Left ventricle myocardium inferior (tissue), 1 donor: ENCODE measurements around the gene GPR160. TPM values are rescaled to one million over a fixed set of nuclear protein-coding genes. Genes with fewer than 3 reads are reported as not detected.

Experiments
- DNase-seq: peaks from one replicate; pipeline ENCODE4 v3.0.0-alpha.2; 2020
- H3K27ac ChIP-seq: fragments of 200-600 bp; replicated peaks from 2 replicates; pipeline ENCODE4 v1.8.0; 2021
- H3K27me3 ChIP-seq: fragments of 200-600 bp; 2 replicates; pipeline ENCODE4 v1.8.0; 2021; ENCODE audit warnings: low read depth
- H3K36me3 ChIP-seq: fragments of 200-600 bp; 2 replicates; pipeline ENCODE4 v1.8.0; 2021
- H3K4me1 ChIP-seq: fragments of 200-600 bp; 2 replicates; pipeline ENCODE4 v1.8.0; 2021
- H3K4me3 ChIP-seq: fragments of 200-600 bp; 2 replicates; pipeline ENCODE4 v1.8.0; 2021; ENCODE audit warnings: mild to moderate bottlenecking, moderate library complexity
- H3K9me3 ChIP-seq: fragments of 200-600 bp; replicated peaks from 2 replicates; pipeline ENCODE4 v1.8.0; 2021
- intact Hi-C: fragments of 100-400 bp; cut with micrococcal nuclease; formaldehyde crosslinking; loops from one replicate; pipeline ENCODE4 v1.11.0; 2022
- total RNA-seq: library from RNA; stranded (reverse); fragmentation: NEBNext Ultra II Directional; extraction: Animal tissue kit (Norgen Biotek cat#: 25700); gene quantifications from one replicate; pipeline ENCODE4 v1.2.1, GENCODE V29; 2021
- TF ChIP-seq, protein P1 (sequence below): fragments of 200-600 bp; IDR thresholded peaks from 2 replicates; pipeline ENCODE4 v1.8.0; 2021; ENCODE audit warnings: antibody characterized with exemption, mild to moderate bottlenecking, borderline replicate concordance
- donor health status: DM: no; HTN: yes; CAD: no; lungs with severe emphysema.

The GPR160 gene
- total RNA-seq, 1 donor from 2014 or later, result 0.99 TPM

DNA sequence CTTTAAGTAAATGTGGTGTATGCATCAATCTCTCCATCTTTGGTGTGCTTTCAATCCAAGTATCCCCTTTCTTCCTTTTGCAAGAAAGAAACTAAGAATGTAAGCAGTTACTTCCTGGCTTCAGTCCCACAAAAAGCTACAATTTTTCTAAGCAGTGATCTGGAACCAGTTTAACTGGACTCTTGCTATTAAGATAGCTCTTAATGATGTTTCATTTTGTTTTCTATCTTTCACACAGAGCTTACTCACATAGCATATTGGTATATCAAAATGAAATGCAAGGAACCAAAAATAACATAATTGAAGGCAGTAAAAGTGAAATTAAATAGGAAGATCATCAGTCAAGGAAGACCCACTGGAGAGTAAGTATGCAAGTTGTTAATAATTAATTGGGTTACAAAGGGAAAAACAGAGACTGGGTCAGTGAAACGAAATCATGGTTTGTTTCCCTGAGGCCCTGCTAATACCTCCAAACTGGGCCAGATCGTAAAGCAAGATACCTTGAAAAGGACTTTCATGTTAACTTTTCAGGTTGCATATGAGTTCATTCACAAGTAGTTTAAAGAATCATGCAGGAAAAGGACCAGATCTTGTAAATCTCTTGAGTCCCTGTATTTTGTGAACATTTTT lies 41.9 kb downstream of the GPR160 start:
- intact Hi-C loops, result no loop called here
- DNase-seq, result no peak
- TF ChIP-seq, protein P1, sequence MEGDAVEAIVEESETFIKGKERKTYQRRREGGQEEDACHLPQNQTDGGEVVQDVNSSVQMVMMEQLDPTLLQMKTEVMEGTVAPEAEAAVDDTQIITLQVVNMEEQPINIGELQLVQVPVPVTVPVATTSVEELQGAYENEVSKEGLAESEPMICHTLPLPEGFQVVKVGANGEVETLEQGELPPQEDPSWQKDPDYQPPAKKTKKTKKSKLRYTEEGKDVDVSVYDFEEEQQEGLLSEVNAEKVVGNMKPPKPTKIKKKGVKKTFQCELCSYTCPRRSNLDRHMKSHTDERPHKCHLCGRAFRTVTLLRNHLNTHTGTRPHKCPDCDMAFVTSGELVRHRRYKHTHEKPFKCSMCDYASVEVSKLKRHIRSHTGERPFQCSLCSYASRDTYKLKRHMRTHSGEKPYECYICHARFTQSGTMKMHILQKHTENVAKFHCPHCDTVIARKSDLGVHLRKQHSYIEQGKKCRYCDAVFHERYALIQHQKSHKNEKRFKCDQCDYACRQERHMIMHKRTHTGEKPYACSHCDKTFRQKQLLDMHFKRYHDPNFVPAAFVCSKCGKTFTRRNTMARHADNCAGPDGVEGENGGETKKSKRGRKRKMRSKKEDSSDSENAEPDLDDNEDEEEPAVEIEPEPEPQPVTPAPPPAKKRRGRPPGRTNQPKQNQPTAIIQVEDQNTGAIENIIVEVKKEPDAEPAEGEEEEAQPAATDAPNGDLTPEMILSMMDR, result no peak
- H3K9me3 ChIP-seq, result no peaks in the 10 kb centered on the region
- H3K27me3 ChIP-seq, result no peaks in the 10 kb centered on the region
- H3K36me3 ChIP-seq, result peaks cover 15% of the 10 kb centered on the region
- H3K27ac ChIP-seq, result no peak overlapping the region
- no peak overlapping the region for H3K4me3 ChIP-seq
- no peaks in the 10 kb centered on the region for H3K4me1 ChIP-seq

DNA sequence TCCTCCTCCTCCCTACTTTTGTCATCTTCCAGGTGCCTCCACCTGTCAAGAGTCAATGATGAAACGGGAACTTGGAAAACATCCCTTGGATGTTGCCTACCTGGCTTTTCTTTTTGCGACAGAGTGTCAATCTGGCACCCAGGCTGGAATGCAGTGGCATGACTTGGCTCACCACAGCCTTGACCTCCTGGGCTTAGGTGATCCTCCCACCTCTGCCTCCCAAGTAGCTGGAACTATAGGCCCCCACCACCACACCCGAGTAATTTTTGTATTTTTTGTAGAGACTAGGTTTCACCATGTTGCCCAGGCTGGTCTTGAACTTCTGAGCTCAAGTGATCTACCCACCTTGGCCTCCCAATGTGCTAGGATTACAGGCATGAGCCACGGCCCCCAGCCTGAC lies 42.8 kb downstream of the GPR160 start:
- intact Hi-C loops, result no loop called here
- Histone ChIP-seq H3K4me1 (no peaks in the 10 kb centered on the region), H3K27ac (no peak overlapping the region), H3K27me3 (no peaks in the 10 kb centered on the region), H3K36me3 (peaks cover 24% of the 10 kb centered on the region), H3K4me3 (no peak overlapping the region), H3K9me3 (no peaks in the 10 kb centered on the region)
- DNase-seq, result no peak
- TF ChIP-seq, protein P1, result no peak

DNA sequence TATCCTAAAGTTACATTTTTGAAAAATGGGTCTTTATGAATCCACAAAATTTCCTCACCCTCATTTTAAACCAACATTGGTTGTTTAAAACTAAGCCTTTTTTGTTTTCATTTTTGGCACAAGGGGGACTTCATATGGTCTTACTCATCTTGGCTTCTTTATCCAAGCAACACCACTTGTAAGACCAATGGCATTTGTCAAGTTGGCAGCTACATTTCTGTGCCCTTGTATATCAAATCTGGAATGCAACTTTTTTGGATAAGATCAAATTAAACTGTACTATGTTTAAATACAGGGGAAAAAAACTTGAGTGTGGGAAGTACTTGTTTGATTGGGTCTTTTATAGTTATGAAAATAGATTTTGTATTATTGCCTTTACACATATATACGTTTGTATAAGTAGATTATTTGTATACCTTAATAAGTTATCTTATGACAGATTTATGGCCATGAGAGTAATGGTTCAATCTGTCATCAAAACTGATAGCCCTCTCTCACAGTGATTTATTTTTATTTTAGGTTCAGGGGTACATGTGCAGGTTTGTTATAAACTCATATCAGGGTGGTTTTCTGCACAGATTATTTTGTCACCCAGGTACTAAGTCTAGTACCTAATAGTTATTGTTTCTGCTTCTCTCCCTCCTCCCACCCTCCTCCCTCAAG lies 43.4 kb downstream of the GPR160 start:
- H3K27ac ChIP-seq, result no peak overlapping the region
- no peak overlapping the region for H3K4me3 ChIP-seq
- peaks cover 30% of the 10 kb centered on the region for H3K36me3 ChIP-seq
- no peak for DNase-seq
- H3K4me1 ChIP-seq, result no peaks in the 10 kb centered on the region
- intact Hi-C loops, result no loop called here
- H3K9me3 ChIP-seq, result no peaks in the 10 kb centered on the region
- no peaks in the 10 kb centered on the region for H3K27me3 ChIP-seq
- TF ChIP-seq, protein P1, result no peak

DNA sequence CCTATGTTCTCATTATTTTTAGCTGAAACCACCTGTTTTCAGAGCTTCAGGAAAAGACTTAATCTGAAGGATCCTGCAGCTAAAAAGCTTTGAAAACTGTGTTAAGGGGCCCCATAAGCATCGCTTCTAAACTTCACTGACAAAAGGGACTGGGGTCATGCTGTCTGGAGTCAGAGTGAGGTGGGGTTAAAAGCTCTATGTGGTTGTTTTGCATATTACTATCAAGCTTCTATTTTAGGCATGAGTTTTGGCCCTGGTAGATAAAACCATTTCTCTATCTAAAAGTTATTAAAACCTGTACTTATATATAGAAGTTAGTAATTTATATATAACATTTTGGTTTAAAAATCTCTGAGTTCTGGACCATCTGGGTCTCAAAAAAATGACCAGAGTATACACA lies 45.5 kb downstream of the GPR160 start:
- TF ChIP-seq, protein P1, result no peak
- Histone ChIP-seq H3K4me1 (no peaks in the 10 kb centered on the region), H3K4me3 (no peak overlapping the region), H3K9me3 (no peaks in the 10 kb centered on the region), H3K27ac (no peak overlapping the region), H3K27me3 (no peaks in the 10 kb centered on the region), H3K36me3 (peaks cover 43% of the 10 kb centered on the region)
- intact Hi-C loops, result no loop called here
- DNase-seq, result no peak

DNA sequence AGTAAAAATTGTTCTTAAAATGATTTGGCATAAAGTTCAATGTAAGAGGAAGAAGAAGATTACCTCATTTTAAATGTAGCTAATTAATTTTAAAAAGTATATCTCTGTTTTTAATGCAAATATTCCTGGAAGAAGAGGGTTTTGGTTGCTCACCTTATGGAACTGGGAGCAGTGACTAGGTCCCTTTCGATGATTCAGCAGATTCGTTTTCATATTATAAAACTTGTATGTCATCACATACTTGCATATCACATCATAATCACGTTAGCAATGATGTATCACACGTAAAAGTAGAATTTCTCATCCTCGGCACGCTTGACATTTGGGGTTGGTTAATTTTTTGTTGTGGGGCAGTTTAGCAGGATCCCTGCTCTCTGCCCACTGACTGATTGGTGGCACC lies 47.6 kb downstream of the GPR160 start:
- no peak for DNase-seq
- Histone ChIP-seq H3K4me1 (no peaks in the 10 kb centered on the region), H3K4me3 (no peak overlapping the region), H3K9me3 (no peaks in the 10 kb centered on the region), H3K36me3 (peaks cover 51% of the 10 kb centered on the region), H3K27ac (no peak overlapping the region), H3K27me3 (no peaks in the 10 kb centered on the region)
- TF ChIP-seq, protein P1, result no peak
- intact Hi-C loops, result no loop called here
